ENCODE measurements around the gene U2AF1L4.

DNA sequence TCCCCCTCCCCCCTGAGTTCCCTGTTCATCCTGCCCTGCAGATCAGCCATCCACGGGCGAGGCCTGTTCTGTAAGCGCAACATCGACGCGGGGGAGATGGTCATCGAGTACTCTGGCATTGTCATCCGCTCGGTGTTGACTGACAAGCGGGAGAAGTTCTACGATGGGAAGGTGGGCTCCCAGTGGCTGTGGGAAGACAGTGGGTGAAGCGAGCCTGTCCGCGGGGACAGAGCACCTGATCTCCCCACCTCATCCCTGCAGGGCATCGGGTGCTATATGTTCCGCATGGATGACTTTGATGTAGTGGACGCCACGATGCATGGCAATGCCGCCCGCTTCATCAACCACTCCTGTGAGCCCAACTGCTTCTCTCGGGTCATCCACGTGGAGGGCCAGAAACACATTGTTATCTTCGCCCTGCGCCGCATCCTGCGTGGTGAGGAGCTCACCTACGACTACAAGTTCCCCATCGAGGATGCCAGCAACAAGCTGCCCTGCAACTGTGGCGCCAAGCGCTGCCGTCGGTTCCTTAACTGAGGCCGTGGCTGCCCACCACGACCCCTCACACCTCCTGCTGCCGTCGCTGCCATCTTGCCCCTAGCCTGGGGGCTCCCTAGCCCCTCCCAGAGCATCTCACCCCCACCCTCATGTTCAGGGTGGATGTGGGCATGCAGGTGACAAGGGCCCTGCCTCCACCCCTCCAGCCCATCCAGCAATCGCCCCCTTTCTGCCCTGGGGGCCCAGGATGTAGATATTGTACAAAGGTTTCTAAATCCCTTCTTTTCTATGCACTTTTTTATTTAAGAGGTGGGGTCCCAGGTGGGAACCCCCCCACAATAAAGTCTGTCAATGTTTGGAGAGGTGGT is 7.0 kb downstream of the U2AF1L4 start:
- TF ChIP-seq, protein P1, sequence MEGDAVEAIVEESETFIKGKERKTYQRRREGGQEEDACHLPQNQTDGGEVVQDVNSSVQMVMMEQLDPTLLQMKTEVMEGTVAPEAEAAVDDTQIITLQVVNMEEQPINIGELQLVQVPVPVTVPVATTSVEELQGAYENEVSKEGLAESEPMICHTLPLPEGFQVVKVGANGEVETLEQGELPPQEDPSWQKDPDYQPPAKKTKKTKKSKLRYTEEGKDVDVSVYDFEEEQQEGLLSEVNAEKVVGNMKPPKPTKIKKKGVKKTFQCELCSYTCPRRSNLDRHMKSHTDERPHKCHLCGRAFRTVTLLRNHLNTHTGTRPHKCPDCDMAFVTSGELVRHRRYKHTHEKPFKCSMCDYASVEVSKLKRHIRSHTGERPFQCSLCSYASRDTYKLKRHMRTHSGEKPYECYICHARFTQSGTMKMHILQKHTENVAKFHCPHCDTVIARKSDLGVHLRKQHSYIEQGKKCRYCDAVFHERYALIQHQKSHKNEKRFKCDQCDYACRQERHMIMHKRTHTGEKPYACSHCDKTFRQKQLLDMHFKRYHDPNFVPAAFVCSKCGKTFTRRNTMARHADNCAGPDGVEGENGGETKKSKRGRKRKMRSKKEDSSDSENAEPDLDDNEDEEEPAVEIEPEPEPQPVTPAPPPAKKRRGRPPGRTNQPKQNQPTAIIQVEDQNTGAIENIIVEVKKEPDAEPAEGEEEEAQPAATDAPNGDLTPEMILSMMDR (conservative IDR thresholded peaks at IDR 0.05; ENCODE audit: low read length) = no peak
- no peak for TF ChIP-seq EZH2phosphoT487 (IDR thresholded peaks at IDR 0.05; ENCODE audit: borderline replicate concordance, low read depth, low read length)

Measured in OCI-LY7 (cell line).